GM12878 (cell line): ENCODE data around the gene ZNF836. TPM values are rescaled to one million over a fixed set of nuclear protein-coding genes. Genes with fewer than 3 reads are reported as not detected.

ENCODE experiments used
- ATAC-seq: fragments of 200-7000 bp; cut with Tn5 transposase; 3 replicates; pipeline ENCODE4 v1.9.1; 2020; ENCODE audit warnings: mild to moderate bottlenecking, moderate library complexity
- BruUV-seq: library from RNA; stranded (reverse); fragments of 400-500 nt; replicated peaks from 2 replicates; lab custom pipeline; 2021; lab: Mats Ljungman, UMichigan
- CTCF ChIA-PET: fragments of 300-600 bp; sonication (Branson Sonifier 250); formaldehyde crosslinking; extraction: SDS; loops from one replicate; lab custom pipeline; 2021; ENCODE audit warnings: inconsistent platforms; lab: Yijun Ruan, JAX
- POLR2A ChIA-PET: fragments of 350-600 bp; formaldehyde crosslinking; extraction: SDS; loops from one replicate; lab custom pipeline; 2021; ENCODE audit warnings: inconsistent platforms; lab: Charles Lee
- RAD21 ChIA-PET: fragments of 300-600 bp; sonication (Branson Sonifier 250); formaldehyde crosslinking; loops from one replicate; lab custom pipeline; 2023; ENCODE audit warnings: antibody characterized with exemption; ENCODE audit not compliant: unreplicated experiment; lab: Charles Lee
- SMC1A ChIA-PET: fragments of 300-600 bp; sonication (Branson Sonifier 250); formaldehyde crosslinking; loops from one replicate; lab custom pipeline; 2023; ENCODE audit not compliant: unreplicated experiment, uncharacterized antibody; lab: Charles Lee
- DNase-seq: peaks from one replicate; pipeline ENCODE4 v3.0.0-alpha.2; 2011; ENCODE audit warnings: low read depth, low spot score
- FAIRE-seq: peaks from 3 replicates; lab custom pipeline; 2011; peaks lifted over from hg19 to GRCh38; lab: Jason Lieb, UNC
- H2AFZ ChIP-seq: 2 replicates; pipeline ENCODE4 v1.6.0; 2011; ENCODE audit warnings: low read depth, low read length, control low read depth; ENCODE audit not compliant: control insufficient read depth
- H3K27ac ChIP-seq: 2 replicates; pipeline ENCODE4 v1.5.1; 2011; ENCODE audit warnings: control low read depth; ENCODE audit not compliant: control insufficient read depth, insufficient read depth
- H3K27me3 ChIP-seq, 2 experiments: replicated peaks in 1 of 2; 2 replicates each; pipeline versions ENCODE4 v1.6.0 to v1.6.1; 2011; ENCODE audit warnings: low read length in 1 of 2; ENCODE audit not compliant: control insufficient read depth in 2 of 2, insufficient read depth in 2 of 2
- H3K36me3 ChIP-seq, 2 experiments: 2 replicates each; pipeline ENCODE4 v1.5.1; 2011; ENCODE audit warnings: low read length in 1 of 2; ENCODE audit not compliant: control insufficient read depth in 2 of 2, insufficient read depth in 2 of 2
- H3K4me1 ChIP-seq: 2 replicates; pipeline ENCODE4 v1.6.1; 2011; ENCODE audit warnings: mild to moderate bottlenecking, low read length, moderate library complexity, mixed read lengths; ENCODE audit not compliant: control insufficient read depth, insufficient read depth
- H3K4me2 ChIP-seq: 2 replicates; pipeline ENCODE4 v1.6.0; 2011; ENCODE audit warnings: control low read depth; ENCODE audit not compliant: control insufficient read depth, insufficient read depth
- H3K4me3 ChIP-seq: fragments of 200-600 bp; sonication (generic); 2 replicates; pipeline ENCODE4 v1.5.1; 2016
- H3K79me2 ChIP-seq: 2 replicates; pipeline ENCODE4 v1.6.0; 2011; ENCODE audit warnings: low read length; ENCODE audit not compliant: control insufficient read depth, insufficient read depth
- H3K9ac ChIP-seq: 2 replicates; pipeline ENCODE4 v1.8.0; 2011; ENCODE audit warnings: low read length, control low read depth, mixed read lengths; ENCODE audit not compliant: control insufficient read depth, insufficient read depth
- H3K9me3 ChIP-seq: replicated peaks from 3 replicates; pipeline ENCODE4 v1.5.1; 2011; ENCODE audit warnings: mild to moderate bottlenecking, low read length; ENCODE audit not compliant: control insufficient read depth, insufficient read depth
- H4K20me1 ChIP-seq: 2 replicates; pipeline ENCODE4 v1.6.0; 2011; ENCODE audit not compliant: control insufficient read depth, insufficient read depth
- BCL11A ChIP-seq: IDR thresholded peaks from 2 replicates; pipeline ENCODE4 v1.6.1; 2011; ENCODE audit warnings: low read depth, low read length
- BMI1 ChIP-seq: fragments of 450-650 bp; IDR thresholded peaks from 2 replicates; pipeline ENCODE4 v1.6.1; 2016; ENCODE audit warnings: mild to moderate bottlenecking, moderate library complexity, borderline replicate concordance
- FOS ChIP-seq: IDR thresholded peaks from 3 replicates; pipeline ENCODE4 v1.6.1; 2011; ENCODE audit warnings: borderline replicate concordance; ENCODE audit not compliant: insufficient read length; ENCODE audit errors: extremely low read depth
- KAT2A ChIP-seq: conservative IDR thresholded peaks from 2 replicates; pipeline ENCODE4 v1.6.1; 2011; ENCODE audit warnings: low read depth, low read length; ENCODE audit not compliant: control insufficient read depth
- POU2F2 ChIP-seq: IDR thresholded peaks from 3 replicates; pipeline ENCODE4 v1.6.1; 2011; ENCODE audit warnings: low read depth, mild to moderate bottlenecking, low read length, borderline replicate concordance
- STAT3 ChIP-seq: IDR thresholded peaks from 2 replicates; pipeline ENCODE4 v1.6.1; 2011; ENCODE audit warnings: low read depth, low read length, improper control_type of control experiment
- TCF12 ChIP-seq: IDR thresholded peaks from 2 replicates; pipeline ENCODE4 v1.6.1; 2011; ENCODE audit warnings: low read depth, mild to moderate bottlenecking, low read length
- TCF3 ChIP-seq: IDR thresholded peaks from 2 replicates; pipeline ENCODE4 v1.6.1; 2012; ENCODE audit warnings: low read depth, mild to moderate bottlenecking, low read length, borderline replicate concordance; ENCODE audit not compliant: insufficient read depth
- ZBED1 ChIP-seq: IDR thresholded peaks from 2 replicates; pipeline ENCODE4 v1.6.1; 2016; ENCODE audit warnings: borderline replicate concordance
- ZNF274 ChIP-seq: IDR thresholded peaks from one replicate; pipeline ENCODE4 v1.8.0; 2011; ENCODE audit not compliant: insufficient read length, insufficient read depth
- ZZZ3 ChIP-seq: IDR thresholded peaks from 2 replicates; pipeline ENCODE4 v1.6.1; 2011; ENCODE audit warnings: low read depth; ENCODE audit not compliant: control insufficient read depth, insufficient read length
- whole genome bisulfite sequencing: methylation state at CpG from one replicate; pipeline ENCODE4 v1.1.6; 2016; ENCODE audit warnings: low lambda C conversion rate; ENCODE audit not compliant: insufficient replicate concordance, insufficient coverage; ENCODE audit errors: missing lambda C conversion rate; 5-methylcytosine and 5-hydroxymethylcytosine counted together
- in situ Hi-C: fragments of 300-500 bp; cut with MboI; formaldehyde crosslinking; loops from 9 replicates; pipeline ENCODE4 v1.14.3; 2018; ENCODE audit warnings: mixed read lengths
- intact Hi-C: fragments of 100-400 bp; cut with micrococcal nuclease; formaldehyde crosslinking; loops from one replicate; pipeline ENCODE4 v1.14.2; 2022; ENCODE audit not compliant: unreplicated experiment
- polyA plus RNA-seq, 11 experiments: library from polyadenylated mRNA; depleted of rRNA in 4 of 11; unstranded in 6 of 11; stranded (reverse) in 5 of 11; fragments of >200 nt; fragmentation: Nextera tagmentation in 4 of 11; fragmentation: Illumina TruSeq in 1 of 11; extraction: Ambion mirVana in 4 of 11; extraction: Trizol in 1 of 11; gene quantifications; 1 replicate in 1 of 11; 2 replicates in 10 of 11; pipeline versions ENCODE4 v1.2.1 to v1.2.3, GENCODE V29; 2011 to 2016; ENCODE audit warnings: inconsistent platforms in 2 of 11, missing spikeins in 2 of 11, low read depth in 1 of 11
- total RNA-seq, 4 experiments: library from RNA; depleted of rRNA in 3 of 4; stranded (reverse); fragments of >200 nt in 3 of 4; fragmentation: Illumina TruSeq in 1 of 4; extraction: Trizol in 1 of 4; gene quantifications; 2 replicates each; pipeline versions ENCODE4 v1.2.1 to v1.2.3, GENCODE V29; 2013 to 2021
- TF ChIP-seq, protein P1 (sequence below): IDR thresholded peaks from 2 replicates; pipeline ENCODE4 v1.6.1; 2011; ENCODE audit warnings: mild to moderate bottlenecking, low read depth, low read length, moderate library complexity; ENCODE audit not compliant: insufficient replicate concordance
- TF ChIP-seq, protein P2 (sequence below), 3 experiments: IDR thresholded peaks in 2 of 3; conservative IDR thresholded peaks in 1 of 3; 2 replicates each; pipeline ENCODE4 v1.5.1; 2011; ENCODE audit warnings: low read depth in 3 of 3, low read length in 3 of 3, mild to moderate bottlenecking in 3 of 3, control low read depth in 2 of 3, moderate library complexity in 2 of 3, inconsistent platforms in 1 of 3, mixed read lengths in 1 of 3; ENCODE audit not compliant: control insufficient read depth in 2 of 3, insufficient read depth in 1 of 3; ENCODE audit errors: extremely low read depth in 1 of 3
- TF ChIP-seq, protein P3 (sequence below): IDR thresholded peaks from 2 replicates; pipeline ENCODE4 v1.6.1; 2011; ENCODE audit warnings: low read depth, mild to moderate bottlenecking, low read length, moderate library complexity, borderline replicate concordance; ENCODE audit errors: extremely low read depth
- TF ChIP-seq, protein P4 (sequence below): fragments of 450-650 bp; formaldehyde crosslinking; IDR thresholded peaks from 2 replicates; pipeline ENCODE4 v1.5.0; 2022; ENCODE audit warnings: mild to moderate bottlenecking, missing genetic modification characterization

Gene ZNF836
- total and polyA plus RNA-seq, 10 of the 15 experiments (the other 5 are each of a cell fraction or from before 2014, with no cell fraction given): 4.5 to 9.2 (median 6.2) TPM

DNA sequence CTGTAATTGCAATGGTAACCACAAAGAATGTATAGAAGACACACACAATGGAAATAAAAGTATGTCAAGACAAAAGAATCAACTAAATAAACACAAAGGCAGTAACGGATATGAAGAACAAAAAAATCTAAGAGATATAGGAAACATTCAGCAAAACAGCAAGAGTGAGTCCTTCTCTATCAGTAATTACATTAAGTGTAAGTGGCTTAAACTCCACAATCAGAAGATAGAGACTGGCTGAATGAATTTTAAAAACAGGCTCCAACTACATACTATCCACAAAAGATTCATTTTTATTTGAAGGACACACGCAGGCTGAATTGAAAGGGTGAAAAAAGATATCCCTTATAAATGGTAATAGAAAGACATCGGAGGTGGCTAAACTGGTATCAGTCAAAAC, 51.1 kb downstream of the ZNF836 start:
- no peak overlapping the region for H2AFZ ChIP-seq
- no peaks in the 10 kb centered on the region for H3K79me2 ChIP-seq
- CTCF ChIA-PET: no interaction called here
- H3K4me1 ChIP-seq: no peaks in the 10 kb centered on the region
- WGBS: 94% methylated on average over 3 of the region's 3 CpGs
- ATAC-seq: no peak
- TF ChIP-seq, protein P1, sequence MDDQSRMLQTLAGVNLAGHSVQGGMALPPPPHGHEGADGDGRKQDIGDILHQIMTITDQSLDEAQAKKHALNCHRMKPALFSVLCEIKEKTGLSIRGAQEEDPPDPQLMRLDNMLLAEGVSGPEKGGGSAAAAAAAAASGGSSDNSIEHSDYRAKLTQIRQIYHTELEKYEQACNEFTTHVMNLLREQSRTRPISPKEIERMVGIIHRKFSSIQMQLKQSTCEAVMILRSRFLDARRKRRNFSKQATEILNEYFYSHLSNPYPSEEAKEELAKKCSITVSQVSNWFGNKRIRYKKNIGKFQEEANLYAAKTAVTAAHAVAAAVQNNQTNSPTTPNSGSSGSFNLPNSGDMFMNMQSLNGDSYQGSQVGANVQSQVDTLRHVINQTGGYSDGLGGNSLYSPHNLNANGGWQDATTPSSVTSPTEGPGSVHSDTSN: no peak
- no peak for TF ChIP-seq ZZZ3
- no peak for TF ChIP-seq KAT2A
- no peak for TF ChIP-seq BMI1
- TF ChIP-seq, protein P2, sequence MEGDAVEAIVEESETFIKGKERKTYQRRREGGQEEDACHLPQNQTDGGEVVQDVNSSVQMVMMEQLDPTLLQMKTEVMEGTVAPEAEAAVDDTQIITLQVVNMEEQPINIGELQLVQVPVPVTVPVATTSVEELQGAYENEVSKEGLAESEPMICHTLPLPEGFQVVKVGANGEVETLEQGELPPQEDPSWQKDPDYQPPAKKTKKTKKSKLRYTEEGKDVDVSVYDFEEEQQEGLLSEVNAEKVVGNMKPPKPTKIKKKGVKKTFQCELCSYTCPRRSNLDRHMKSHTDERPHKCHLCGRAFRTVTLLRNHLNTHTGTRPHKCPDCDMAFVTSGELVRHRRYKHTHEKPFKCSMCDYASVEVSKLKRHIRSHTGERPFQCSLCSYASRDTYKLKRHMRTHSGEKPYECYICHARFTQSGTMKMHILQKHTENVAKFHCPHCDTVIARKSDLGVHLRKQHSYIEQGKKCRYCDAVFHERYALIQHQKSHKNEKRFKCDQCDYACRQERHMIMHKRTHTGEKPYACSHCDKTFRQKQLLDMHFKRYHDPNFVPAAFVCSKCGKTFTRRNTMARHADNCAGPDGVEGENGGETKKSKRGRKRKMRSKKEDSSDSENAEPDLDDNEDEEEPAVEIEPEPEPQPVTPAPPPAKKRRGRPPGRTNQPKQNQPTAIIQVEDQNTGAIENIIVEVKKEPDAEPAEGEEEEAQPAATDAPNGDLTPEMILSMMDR (IDR thresholded peaks at IDR 0.05 in 2 of 3, conservative IDR thresholded peaks at IDR 0.05 in 1 of 3; ENCODE audit: control insufficient read depth in 2 of 3, extremely low read depth in 1 of 3, insufficient read depth in 1 of 3, low read depth in 3 of 3, low read length in 3 of 3): no peak
- TF ChIP-seq POU2F2: no peak
- no peak for TF ChIP-seq ZBED1
- TF ChIP-seq ZNF274: no peak
- TF ChIP-seq, protein P3, sequence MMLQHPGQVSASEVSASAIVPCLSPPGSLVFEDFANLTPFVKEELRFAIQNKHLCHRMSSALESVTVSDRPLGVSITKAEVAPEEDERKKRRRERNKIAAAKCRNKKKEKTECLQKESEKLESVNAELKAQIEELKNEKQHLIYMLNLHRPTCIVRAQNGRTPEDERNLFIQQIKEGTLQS: no peak
- no peak for TF ChIP-seq FOS
- TF ChIP-seq, protein P4, sequence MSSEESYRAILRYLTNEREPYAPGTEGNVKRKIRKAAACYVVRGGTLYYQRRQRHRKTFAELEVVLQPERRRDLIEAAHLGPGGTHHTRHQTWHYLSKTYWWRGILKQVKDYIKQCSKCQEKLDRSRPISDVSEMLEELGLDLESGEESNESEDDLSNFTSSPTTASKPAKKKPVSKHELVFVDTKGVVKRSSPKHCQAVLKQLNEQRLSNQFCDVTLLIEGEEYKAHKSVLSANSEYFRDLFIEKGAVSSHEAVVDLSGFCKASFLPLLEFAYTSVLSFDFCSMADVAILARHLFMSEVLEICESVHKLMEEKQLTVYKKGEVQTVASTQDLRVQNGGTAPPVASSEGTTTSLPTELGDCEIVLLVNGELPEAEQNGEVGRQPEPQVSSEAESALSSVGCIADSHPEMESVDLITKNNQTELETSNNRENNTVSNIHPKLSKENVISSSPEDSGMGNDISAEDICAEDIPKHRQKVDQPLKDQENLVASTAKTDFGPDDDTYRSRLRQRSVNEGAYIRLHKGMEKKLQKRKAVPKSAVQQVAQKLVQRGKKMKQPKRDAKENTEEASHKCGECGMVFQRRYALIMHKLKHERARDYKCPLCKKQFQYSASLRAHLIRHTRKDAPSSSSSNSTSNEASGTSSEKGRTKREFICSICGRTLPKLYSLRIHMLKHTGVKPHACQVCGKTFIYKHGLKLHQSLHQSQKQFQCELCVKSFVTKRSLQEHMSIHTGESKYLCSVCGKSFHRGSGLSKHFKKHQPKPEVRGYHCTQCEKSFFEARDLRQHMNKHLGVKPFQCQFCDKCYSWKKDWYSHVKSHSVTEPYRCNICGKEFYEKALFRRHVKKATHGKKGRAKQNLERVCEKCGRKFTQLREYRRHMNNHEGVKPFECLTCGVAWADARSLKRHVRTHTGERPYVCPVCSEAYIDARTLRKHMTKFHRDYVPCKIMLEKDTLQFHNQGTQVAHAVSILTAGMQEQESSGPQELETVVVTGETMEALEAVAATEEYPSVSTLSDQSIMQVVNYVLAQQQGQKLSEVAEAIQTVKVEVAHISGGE (CRISPR knock-in tag): no peak
- TF ChIP-seq TCF12: no peak
- no peak for TF ChIP-seq TCF3
- TF ChIP-seq BCL11A: no peak
- no peak for TF ChIP-seq STAT3
- no peak overlapping the region for H3K27ac ChIP-seq
- no peak overlapping the region for H3K4me2 ChIP-seq
- no peaks in the 10 kb centered on the region for H3K27me3 ChIP-seq
- H3K9me3 ChIP-seq: peaks cover 52% of the 10 kb centered on the region
- H3K9ac ChIP-seq: no peak overlapping the region
- POLR2A ChIA-PET: no interaction called here
- RAD21 ChIA-PET: no interaction called here
- in situ Hi-C loops: no loop called here
- peaks cover 4 to 14% of the 10 kb centered on the region in 2 experiments for H3K36me3 ChIP-seq
- no peaks in the 10 kb centered on the region for H4K20me1 ChIP-seq
- no peak for DNase-seq
- intact Hi-C loops: no loop called here
- no peak for FAIRE-seq
- SMC1A ChIA-PET: no interaction called here
- BruUV-seq: no TSS peak
- H3K4me3 ChIP-seq: no peak overlapping the region
